Esophagus squamous epithelium (tissue), 5 donors: ENCODE results near the gene NRG3. TPM values are rescaled to one million over a fixed set of nuclear protein-coding genes. Genes with fewer than 3 reads are reported as not detected.

Source experiments
- DNase-seq: peaks from one replicate; lab custom pipeline; 2025; lab: John Stamatoyannopoulos, UW
- H3K27ac ChIP-seq, 4 donors: fragments of 200-600 bp; sonication (generic); one replicate each; pipeline ENCODE4 v1.5.1; 2016 to 2019; ENCODE audit warnings: mild to moderate bottlenecking in 1 of 4
- H3K27me3 ChIP-seq, 4 donors: fragments of 200-600 bp; sonication (generic); 1 replicate in 3 of 4; 2 replicates in 1 of 4; pipeline versions ENCODE4 v1.5.1 to v1.6.0; 2017 to 2021; ENCODE audit warnings: antibody characterized with exemption in 1 of 4
- H3K36me3 ChIP-seq, 3 donors: fragments of 200-600 bp; sonication (generic); one replicate each; pipeline ENCODE4 v1.5.1; 2016 to 2019
- H3K4me1 ChIP-seq, 3 donors: fragments of 200-600 bp; sonication (generic); one replicate each; pipeline ENCODE4 v1.5.1; 2017 to 2019
- H3K4me3 ChIP-seq, 4 donors: fragments of 200-600 bp; sonication (generic); 1 replicate in 3 of 4; 2 replicates in 1 of 4; pipeline ENCODE4 v1.5.1; 2016 to 2019; ENCODE audit warnings: mild to moderate bottlenecking in 2 of 4, moderate library complexity in 1 of 4
- H3K9me3 ChIP-seq, 3 donors: fragments of 200-600 bp; sonication (generic); one replicate each; pipeline ENCODE4 v1.5.1; 2016 to 2019
- POLR2A ChIP-seq, 4 donors: fragments of 450-650 bp; IDR thresholded peaks; one replicate each; pipeline ENCODE4 v1.6.1; 2017; ENCODE audit warnings: antibody characterized with exemption in 4 of 4, mild to moderate bottlenecking in 4 of 4, moderate library complexity in 3 of 4
- WGBS, 2 donors: methylation state at CpG; one replicate each; pipeline ENCODE4 v1.1.5; 2018; 5-methylcytosine and 5-hydroxymethylcytosine counted together
- intact Hi-C: fragments of 100-400 bp; cut with DNase I; formaldehyde crosslinking; loops from one replicate; pipeline ENCODE4 v1.15.0; 2022
- total RNA-seq, 4 donors: library from RNA; depleted of rRNA; stranded (reverse); fragments of >200 nt; gene quantifications; one replicate each; pipeline ENCODE4 v1.1.0, GENCODE V29; 2016
- TF ChIP-seq, protein P1 (sequence below), 6 experiments: fragments of 450-650 bp in 4 of 6; fragments of 200-600 bp in 2 of 6; sonication (generic) in 2 of 6; IDR thresholded peaks; one replicate each; pipeline ENCODE4 v1.5.1; 2016 to 2019; ENCODE audit warnings: antibody characterized with exemption in 6 of 6, mild to moderate bottlenecking in 4 of 6, moderate library complexity in 4 of 6
- donor health status: DM: yes; HTN: yes; CAD: no.

Gene NRG3
- total RNA-seq, 4 donors from 2014 or later = 0.19 TPM; not detected in 3

DNA sequence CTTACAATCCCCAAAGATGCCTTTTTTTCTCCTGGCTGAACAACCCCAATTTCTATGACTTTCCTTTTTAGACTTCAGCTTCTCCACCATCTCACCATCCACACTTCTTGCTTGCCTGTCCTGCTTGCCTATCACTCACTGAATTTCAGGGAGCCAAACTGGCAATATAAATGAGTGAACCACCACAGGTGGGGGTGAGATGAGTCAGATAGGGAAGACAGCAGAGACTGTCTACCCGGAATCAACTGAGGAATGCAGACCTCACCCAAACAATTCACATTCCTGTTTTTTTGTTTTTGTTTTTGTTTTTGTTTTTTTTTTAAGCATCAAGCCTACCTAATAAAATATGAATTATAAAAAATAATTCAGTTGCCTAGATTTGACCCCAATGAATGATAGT, 273.8 kb downstream of the NRG3 start:
- H3K4me1 ChIP-seq = no peaks in the 10 kb centered on the region
- intact Hi-C loops = no loop called here

DNA sequence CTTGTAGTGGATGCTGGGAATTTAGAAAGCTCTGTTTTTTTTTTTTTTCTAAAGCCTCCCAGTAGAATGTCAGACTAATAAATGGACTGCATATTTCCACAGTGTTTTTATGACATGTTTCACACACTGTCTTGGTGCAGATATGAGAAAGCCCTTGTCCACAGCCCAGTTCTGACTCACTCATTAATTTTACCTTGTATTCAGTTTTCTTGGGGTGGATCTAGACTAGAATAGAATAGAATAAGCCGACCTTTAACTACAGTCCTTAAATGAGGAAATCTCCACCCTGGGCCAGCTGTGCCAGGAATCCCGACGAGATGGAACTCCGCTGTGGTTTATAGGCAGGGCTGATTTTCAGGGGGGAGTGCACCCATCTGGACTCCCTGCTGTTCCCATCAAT, 274.7 kb downstream of the NRG3 start:
- Histone ChIP-seq H3K36me3 (no peaks in the 10 kb centered on the region), H3K27me3 (no peaks in the 10 kb centered on the region), H3K9me3 (no peaks in the 10 kb centered on the region), H3K4me3 (no peak overlapping the region), H3K27ac (no peak overlapping the region), H3K4me1 (no peaks in the 10 kb centered on the region)
- TF ChIP-seq, protein P1, sequence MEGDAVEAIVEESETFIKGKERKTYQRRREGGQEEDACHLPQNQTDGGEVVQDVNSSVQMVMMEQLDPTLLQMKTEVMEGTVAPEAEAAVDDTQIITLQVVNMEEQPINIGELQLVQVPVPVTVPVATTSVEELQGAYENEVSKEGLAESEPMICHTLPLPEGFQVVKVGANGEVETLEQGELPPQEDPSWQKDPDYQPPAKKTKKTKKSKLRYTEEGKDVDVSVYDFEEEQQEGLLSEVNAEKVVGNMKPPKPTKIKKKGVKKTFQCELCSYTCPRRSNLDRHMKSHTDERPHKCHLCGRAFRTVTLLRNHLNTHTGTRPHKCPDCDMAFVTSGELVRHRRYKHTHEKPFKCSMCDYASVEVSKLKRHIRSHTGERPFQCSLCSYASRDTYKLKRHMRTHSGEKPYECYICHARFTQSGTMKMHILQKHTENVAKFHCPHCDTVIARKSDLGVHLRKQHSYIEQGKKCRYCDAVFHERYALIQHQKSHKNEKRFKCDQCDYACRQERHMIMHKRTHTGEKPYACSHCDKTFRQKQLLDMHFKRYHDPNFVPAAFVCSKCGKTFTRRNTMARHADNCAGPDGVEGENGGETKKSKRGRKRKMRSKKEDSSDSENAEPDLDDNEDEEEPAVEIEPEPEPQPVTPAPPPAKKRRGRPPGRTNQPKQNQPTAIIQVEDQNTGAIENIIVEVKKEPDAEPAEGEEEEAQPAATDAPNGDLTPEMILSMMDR (IDR thresholded peaks at IDR 0.05) = no peak
- TF ChIP-seq POLR2A (IDR thresholded peaks at IDR 0.05) = no peak
- DNase-seq = no peak
- WGBS, 2 donors = 18 to 44% methylated on average over 3 to 4 of the region's 4 CpGs
- intact Hi-C loops = no loop called here

More for the DNA sequence above, 273.8 kb downstream of the NRG3 start:
- DNase-seq = no peak
- Histone ChIP-seq H3K36me3 (no peaks in the 10 kb centered on the region), H3K4me3 (no peak overlapping the region), H3K27ac (no peak overlapping the region), H3K9me3 (no peaks in the 10 kb centered on the region), H3K27me3 (no peaks in the 10 kb centered on the region)
- TF ChIP-seq POLR2A (IDR thresholded peaks at IDR 0.05) = no peak
- 38 to 68% methylated on average over 1 of the region's 1 CpG for WGBS, 2 donors

DNA sequence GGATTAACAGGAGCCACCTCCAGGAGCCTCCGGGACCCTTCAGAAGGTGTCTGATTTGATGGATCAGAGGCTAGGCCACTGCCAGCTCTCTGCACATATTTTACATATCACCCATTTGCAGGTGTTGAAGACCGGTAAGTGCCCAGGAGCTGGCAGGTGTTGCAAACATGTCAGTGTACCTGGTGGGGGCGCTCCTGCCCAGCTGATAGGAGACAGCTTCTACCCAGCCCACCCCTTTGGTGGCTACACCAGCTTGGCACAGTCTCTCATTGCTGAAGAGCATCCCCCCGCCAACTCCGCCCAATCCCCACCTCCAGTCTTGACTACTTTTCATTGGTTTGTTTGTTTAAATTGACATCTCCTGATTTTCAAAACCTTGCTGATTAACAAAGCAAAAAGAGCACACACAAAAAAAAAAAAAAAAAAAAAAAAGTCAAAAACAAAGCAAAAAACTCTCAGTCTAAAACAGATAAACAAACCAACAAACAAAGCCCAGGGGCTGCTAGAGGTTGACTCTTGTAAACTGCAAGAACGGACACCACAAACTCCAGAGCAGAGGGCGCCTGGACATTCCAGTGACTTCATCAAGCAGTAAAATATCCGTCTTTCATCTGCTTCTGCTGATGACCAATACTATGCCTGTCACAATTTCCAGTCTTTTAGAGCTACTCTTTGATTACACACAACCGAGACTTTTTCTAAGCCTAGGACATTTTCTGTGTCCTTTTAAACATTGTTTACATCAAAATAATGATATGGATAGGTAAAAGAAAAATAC, 275.3 kb downstream of the NRG3 start:
- no peak for TF ChIP-seq POLR2A (IDR thresholded peaks at IDR 0.05)
- TF ChIP-seq, protein P1 (IDR thresholded peaks at IDR 0.05) = no peak
- no peak overlapping the region for H3K27ac ChIP-seq
- DNase-seq = no peak
- H3K9me3 ChIP-seq = no peaks in the 10 kb centered on the region
- H3K4me1 ChIP-seq = no peaks in the 10 kb centered on the region
- no peak overlapping the region for H3K4me3 ChIP-seq
- intact Hi-C loops = no loop called here
- no peaks in the 10 kb centered on the region for H3K36me3 ChIP-seq
- 53 to 55% methylated on average over 6 to 8 of the region's 9 CpGs for WGBS, 2 donors
- H3K27me3 ChIP-seq = no peaks in the 10 kb centered on the region

DNA sequence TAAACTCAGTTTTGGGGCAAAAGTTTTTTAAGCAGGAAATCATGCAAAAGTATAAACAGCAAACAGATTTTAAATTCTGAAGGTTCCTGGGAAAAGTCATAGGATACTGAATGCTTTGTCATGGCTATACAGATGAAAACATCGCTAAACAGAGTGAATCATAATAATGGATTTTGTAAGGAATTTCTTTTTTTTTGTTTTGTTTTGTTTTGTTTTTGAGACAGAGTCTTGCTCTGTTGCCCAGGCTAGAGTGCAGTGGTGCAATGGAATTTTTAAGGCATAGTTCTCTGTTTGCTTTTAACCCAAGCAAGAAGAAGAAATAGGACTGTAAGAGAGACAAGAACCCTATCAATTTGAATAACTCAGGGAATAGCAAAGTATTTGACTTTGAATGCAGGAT, 285.3 kb downstream of the NRG3 start:
- H3K9me3 ChIP-seq = no peaks in the 10 kb centered on the region
- TF ChIP-seq, protein P1 (IDR thresholded peaks at IDR 0.05) = no peak
- no peak for TF ChIP-seq POLR2A (IDR thresholded peaks at IDR 0.05)
- H3K27me3 ChIP-seq = no peaks in the 10 kb centered on the region
- no peaks in the 10 kb centered on the region for H3K36me3 ChIP-seq
- no peaks in the 10 kb centered on the region for H3K4me1 ChIP-seq
- H3K4me3 ChIP-seq = no peak overlapping the region
- intact Hi-C loops = no loop called here
- no peak overlapping the region for H3K27ac ChIP-seq
- no peak for DNase-seq
- 82 to 88% methylated on average over 1 of the region's 1 CpG for WGBS, 2 donors

DNA sequence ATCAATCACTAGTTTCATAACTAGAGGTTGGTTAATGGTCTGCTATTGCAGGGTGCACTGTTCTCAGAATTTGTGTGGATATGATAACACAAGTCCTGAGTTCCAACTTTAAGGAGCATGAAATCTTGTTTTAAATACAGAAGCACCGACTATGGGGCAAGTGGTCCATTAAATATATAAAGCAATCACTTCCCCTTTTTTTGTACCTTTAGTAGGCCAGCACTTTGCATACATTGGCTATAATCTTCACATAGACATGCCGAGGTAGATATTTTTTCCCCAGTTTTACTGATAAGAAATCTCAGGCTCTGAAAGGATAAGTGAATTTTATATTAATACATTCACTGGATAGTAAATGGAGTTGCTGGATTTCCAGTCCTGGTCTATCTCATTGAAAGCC, 286.3 kb downstream of the NRG3 start:
- TF ChIP-seq, protein P1 (IDR thresholded peaks at IDR 0.05) = no peak
- TF ChIP-seq POLR2A (IDR thresholded peaks at IDR 0.05) = no peak
- no peak for DNase-seq
- intact Hi-C loops = no loop called here

More for the DNA sequence above, 286.3 kb downstream of the NRG3 start:
- H3K4me1 ChIP-seq = no peaks in the 10 kb centered on the region
- no peak overlapping the region for H3K4me3 ChIP-seq
- H3K9me3 ChIP-seq = no peaks in the 10 kb centered on the region
- H3K27me3 ChIP-seq = no peaks in the 10 kb centered on the region
- WGBS, 2 donors = 52 to 64% methylated on average over 2 of the region's 2 CpGs
- H3K36me3 ChIP-seq = no peaks in the 10 kb centered on the region
- no peak overlapping the region for H3K27ac ChIP-seq
